SIG-M5 (cell line): Measurements from ENCODE around the gene PCMTD2.
"Not testable (repeated sequence)": the region's sequence is repeated elsewhere in the genome, so short reads cannot be mapped to it uniquely, and the experiment has no call there.

Source experiments
- DNase-seq: peaks from one replicate; lab custom pipeline; 2025; lab: John Stamatoyannopoulos, UW

The PCMTD2 gene

DNA sequence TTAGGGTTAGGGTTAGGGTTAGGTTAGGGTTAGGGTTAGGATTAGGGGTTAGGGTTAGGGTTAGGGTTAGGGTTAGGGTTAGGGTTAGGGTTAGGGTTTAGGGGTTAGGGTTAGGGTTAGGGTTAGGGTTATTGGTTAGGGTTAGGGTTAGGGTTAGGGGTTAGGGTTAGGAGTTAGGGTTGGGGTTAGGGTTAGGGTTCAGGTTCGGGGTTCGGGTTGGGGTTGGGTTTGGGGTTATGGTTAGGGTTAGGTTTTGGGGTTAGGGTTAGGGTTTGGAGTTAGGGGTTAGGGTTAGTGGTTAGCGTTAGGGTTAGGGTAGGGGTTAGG lies 31.7 kb downstream of the PCMTD2 start:
- DNase-seq, result not testable (repeated sequence)

DNA sequence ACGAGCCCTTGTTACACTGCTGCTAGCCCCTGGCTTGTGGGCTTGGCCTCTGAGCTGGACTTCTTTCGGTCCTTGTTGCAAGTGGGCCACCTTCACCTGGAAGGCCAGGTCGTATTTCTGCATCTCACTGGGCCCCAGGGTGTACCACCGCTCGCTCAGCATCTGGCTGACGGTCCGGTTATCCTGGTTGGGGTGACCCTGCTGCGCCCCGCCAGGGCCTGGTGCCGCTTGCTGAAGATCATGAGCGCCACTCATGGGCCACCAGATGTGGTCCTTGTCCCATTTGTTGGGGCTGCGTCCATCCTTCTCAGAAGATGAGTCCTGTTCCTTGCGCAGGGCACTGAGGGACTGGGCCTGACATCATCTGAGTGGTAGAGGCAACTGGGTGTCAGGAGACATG lies 36.6 kb downstream of the PCMTD2 start:
- not testable (repeated sequence) for DNase-seq

DNA sequence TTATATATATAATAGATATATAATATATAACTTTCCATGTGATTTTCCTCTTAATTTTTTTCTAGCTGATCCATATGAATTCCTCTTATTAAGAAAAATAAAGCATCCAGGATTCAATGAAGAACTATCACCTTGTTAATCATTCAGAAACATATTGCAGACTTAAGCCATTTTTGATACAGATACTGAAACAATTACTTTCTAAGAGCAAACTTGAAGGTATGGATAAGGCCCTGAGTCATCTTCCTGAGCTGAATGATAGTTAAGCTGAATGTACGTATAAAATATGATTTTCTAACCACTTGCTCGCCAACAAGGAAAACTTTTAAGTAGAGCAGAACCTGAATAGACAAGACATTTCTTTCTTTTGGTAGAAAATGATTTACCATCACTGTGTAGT lies 47.5 kb downstream of the PCMTD2 start:
- not testable (repeated sequence) for DNase-seq

DNA sequence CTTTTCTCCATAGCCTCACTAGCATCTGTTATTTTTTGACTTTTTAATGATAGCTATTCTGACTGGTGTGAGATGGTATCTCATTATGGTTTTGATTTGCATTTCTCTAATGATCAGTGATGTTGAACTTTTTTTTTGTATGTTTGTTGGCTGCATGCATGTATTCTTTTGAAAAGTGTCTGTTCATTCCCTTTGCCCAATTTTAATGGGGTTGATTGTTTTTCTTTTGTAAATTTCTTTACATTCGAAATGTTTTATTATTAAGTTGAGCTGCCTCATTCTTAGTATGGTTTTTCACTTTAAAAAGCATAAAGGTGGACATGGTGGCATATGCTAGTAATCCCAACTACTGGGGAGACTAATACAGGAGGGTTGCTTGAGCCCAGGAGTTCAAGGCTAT lies 58.2 kb downstream of the PCMTD2 start:
- not testable (repeated sequence) for DNase-seq

DNA sequence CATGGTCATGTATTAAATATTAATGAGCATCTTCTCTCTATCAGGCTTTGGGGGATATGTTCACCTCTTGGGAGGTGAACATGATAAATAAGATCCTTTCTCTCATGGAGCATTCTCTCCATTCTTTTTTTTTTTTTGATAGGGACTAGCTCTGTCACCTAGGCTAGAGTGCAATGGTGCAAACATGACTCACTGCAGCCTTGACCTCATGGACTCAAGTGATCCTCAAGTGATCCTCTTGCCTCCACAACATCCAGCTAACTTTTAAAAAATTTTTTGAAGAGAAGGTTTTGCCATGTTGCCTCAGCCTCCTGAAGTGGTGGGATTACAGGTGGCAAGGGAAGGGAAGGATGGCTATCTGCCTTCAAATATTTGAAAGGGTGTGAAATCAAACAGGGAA lies 59.8 kb downstream of the PCMTD2 start:
- not testable (repeated sequence) for DNase-seq

DNA sequence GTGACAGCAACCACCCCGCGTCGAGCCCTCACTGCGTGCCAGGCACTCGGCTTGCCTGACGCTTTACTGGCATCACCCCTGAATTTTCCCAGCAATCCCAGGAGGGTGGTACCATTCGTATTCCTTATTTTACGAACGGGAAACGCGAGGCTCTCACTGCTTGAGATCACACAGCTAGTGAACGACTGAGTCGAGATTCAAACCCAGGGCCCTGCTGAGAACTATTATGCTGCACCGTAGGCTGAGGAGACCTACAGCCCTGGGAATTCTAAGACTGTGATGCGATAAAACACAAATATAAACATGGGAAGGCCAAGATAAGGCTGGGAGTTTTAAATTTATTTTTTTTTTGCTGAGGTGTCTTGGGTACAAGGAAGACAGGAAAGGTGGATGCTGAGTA lies 60.3 kb downstream of the PCMTD2 start:
- not testable (repeated sequence) for DNase-seq

DNA sequence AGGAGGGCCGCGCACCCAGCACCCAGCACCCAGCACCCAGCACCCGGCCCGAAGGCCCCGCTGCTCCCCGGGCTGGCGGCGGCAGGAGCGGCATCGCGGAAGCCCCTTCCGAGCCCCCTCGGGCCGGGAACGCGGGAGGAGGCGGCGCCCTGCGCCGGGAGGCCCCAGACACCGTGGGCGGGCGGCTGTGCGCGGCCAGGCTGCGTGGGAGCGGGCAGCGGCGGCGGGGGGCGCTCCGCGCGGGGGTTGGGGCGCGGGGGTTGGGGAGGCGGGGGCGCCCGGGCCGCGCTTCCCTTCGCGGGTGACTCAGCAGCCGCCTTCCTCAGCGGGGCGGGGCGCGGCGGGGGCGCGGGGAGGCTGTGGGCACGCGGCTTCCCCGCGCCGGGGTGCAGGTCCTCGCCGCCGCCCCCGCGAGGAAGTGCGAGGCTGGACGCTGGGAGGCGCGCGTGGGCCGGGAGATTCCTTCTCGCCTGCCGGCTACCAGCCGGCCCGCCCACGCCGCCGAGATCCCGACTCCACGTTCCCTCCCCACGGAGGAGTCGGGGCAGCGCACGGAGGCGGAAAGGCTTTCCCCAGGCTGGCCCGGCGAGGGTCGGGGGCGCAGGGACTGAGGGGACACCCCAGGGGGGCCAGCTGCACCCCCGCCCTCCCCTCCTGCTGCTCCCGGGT lies 61.0 kb downstream of the PCMTD2 start:
- not testable (repeated sequence) for DNase-seq

DNA sequence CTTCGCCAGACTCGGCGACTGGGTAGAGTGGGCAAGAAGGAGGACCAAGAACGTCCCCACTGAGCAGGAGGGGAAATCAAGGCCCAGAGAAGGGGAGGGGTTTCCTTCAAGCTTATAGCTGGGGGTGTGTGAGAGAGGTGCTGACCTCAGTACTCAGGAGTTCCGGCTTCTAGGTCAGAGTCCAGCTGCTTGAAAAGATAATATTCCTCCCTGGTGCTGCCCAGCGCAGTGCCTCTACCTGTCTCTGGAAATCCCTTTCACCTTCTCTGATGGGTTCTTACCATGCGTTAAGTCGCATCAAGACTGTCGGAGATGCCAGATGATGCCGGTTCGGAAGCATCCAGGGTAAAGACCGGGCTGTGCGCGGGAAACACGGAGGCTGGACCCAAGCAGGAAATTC lies 61.8 kb downstream of the PCMTD2 start:
- DNase-seq, result not testable (repeated sequence)

DNA sequence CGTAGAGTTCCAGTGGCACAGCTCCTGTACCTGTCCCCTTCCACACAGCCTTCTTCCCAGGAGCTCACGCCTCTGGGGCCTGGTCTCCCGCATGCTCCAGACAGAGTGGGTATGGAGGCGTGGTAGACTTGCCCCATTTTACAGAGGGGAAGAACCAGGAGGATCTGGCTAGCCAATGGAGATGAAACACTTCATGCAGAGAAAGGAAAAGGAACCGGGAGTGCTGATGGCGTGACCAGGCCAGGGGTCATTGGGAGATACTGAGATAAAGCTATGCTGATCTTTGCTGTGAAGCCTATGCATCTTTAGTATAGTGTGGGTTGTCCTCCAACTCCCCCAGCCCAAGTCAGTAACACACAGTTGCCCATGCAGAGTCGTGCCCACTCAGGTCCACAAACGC lies 62.5 kb downstream of the PCMTD2 start:
- not testable (repeated sequence) for DNase-seq

DNA sequence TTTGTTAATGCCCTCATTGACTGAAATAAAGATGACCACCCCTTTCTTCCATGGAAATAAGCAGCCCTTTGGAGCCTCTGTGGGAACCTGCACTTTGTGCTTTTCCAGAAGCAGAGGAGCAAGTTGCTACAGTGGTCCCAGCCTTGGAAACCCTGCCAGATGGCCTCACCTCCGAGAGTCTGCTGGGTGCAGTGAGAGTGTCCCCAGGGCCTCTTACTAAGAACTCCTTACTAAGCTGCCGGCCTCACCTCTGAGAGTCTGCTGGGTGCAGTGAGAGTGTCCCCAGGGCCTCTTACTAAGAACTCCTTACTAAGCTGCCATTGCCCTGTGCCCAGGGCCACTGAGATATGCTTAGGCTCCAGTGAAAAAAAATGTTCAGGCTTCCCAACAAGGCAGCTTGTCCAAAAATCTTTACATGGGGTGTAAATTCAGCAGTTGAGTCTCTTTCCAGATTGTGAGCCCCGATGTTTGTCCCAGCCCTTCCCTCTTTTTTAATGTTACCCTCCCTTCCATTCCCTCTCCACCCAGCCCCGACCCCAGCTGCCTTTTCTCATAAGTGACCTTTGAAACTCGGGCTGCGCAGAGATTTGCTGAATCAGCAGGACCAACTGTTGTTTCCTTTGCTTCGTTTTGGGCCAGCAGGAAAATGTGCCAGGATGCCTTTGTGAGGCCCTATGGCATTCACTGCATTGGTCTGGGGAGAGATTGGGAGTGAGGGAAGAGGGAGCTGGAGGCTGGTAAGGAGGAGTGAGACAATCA lies 66.7 kb downstream of the PCMTD2 start:
- not testable (repeated sequence) for DNase-seq
